ENCODE results near the gene SRSF11.
A peak's percentile ranks its signal among the peaks of the same experiment; 100 is the strongest.
"Not testable (repeated sequence)": the region's sequence is repeated elsewhere in the genome, so short reads cannot be mapped to it uniquely, and the experiment has no call there.

SRSF11 gene

DNA sequence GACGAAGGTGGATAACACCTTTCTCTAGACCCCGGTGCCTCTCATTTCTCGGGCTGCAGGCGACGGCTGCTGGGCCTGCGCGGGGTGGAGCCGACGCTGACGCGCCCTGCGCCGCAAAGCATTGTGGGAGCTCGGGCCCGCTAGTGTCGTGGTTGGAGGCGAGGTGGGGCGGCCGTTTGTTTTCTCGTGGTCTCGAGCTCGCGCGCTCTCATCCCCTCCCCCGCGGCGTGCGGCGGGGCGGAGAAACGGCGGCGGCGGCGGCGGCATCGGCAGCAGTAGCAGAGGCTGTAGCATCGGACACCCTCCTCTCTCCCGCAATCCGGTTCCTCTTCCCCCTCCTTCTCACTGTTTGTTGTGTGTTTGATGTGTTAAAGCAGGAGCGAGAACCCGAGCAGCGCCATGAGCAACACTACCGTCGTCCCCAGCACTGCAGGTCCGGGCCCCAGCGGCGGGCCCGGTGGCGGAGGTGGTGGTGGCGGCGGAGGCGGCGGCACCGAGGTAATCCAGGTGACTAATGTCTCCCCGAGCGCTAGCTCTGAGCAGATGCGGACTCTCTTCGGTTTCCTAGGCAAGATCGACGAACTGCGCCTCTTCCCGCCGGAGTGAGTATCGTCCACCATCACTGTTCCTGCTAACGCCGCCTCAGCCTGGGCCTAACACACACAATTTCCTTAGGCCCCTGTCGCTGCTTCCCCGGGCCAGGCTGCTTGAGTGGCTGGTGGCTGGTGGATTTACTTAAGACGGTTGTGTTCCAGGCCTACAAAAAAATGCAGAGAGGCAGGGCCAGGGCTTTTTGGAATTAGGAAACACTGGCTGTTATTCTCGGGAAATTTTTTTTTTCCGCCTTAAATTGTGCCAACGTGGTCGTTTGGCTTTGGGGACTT lies at the start of gene SRSF11:
TSS of gene SRSF11 (plus strand) at position 143 of the 884 bp plus-strand sequence. CDS start at position 400, 257 bp downstream.
- DNase-seq, result peak; percentile 97

DNA sequence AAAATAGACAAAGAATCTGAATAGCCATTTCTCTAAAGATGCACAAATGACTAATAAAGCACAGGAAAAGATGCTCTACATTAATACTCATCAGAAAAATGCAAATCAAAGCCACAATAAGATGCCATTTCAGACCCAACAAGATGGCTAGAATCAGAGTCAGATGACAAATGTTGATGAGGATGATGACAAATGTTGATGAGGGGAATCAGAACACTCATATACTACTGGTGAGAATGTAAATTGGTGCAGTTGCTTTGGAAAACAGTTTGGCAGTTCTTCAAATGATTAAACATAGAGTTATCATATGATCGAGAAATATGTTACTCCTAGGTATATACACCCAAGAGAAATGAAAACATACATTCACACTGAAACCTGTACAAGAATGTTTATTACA lies 49.7 kb upstream of the SRSF11 start:
- no peak for DNase-seq

- DNase-seq, result not testable (repeated sequence)
Observed at GRCh38 chr1:70185181-70185580, 36.0 kb upstream of the SRSF11 start.

DNA sequence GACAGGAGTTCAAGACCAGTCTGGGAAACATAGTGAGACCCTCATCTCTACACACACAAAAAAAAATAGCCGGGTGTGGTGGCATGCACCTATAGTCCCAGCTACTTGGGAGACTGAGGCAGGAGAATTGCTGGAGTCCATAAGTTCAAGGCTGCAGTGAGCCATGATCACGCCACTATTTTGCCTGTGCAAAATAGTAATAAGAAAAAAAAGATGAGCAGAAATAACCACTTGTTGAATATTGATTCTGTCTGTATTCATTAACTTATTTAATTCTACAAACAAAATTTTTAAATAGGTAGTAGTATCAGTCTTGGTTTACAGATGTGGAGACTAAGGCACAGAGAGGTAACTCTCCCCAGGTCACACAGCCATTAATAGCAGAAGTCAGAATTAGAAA lies 32.7 kb upstream of the SRSF11 start:
- DNase-seq, result no peak

DNA sequence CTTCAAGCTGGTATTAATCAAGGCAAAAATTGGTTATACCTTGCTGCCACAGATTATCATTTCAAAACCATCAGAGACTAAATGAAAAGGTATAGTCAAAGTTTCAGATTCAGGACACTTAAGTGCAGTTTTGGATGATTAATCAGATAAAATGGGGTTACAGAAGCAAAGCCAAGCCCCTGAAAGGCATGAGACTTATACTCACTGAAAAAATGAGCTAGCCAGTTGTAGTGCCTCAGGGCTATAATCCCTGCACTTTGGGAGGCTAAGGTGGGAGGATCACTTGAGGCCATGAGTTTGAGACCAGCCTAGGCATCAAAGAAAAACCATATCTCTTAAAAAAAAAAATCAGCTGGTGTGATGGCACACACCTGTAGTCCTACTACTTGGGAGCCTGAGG lies 31.0 kb upstream of the SRSF11 start:
- DNase-seq, result no peak

DNA sequence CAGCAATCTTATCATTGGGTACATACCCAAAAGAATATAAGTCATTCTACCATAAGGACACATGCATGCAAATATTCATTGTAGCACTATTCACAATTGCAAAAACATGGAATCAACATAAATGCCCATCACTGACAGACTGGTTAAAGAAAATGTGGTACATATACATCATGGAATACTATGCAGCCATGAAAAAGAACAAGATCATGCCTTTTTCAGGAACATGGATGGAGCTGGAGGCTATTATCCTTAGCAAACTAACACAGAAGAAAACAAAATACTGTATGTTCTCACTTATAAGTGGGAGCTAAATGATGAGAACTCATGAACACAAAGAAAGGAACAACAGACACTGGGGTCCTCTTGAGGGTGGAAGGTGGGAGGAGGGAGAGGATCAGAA lies 28.7 kb upstream of the SRSF11 start:
- DNase-seq, result not testable (repeated sequence)

DNA sequence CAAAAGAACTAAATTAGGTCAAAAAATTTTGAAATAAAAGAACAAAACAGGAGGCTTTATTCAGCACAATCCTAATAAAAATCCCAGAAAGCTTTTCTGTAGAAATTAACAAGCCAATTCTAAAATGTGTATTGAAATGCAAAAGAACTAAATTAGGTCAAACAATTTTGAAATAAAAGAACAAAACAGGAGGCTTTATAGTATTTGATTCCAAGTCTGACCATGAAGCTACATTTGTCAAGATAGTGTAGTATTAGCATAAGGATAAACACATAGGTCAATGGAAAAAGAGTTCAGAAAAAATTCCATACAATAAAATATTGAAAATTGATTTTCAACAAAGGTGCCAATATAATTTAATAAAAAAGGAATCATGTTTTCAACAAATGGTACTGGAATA lies 26.6 kb upstream of the SRSF11 start:
- no peak for DNase-seq

DNA sequence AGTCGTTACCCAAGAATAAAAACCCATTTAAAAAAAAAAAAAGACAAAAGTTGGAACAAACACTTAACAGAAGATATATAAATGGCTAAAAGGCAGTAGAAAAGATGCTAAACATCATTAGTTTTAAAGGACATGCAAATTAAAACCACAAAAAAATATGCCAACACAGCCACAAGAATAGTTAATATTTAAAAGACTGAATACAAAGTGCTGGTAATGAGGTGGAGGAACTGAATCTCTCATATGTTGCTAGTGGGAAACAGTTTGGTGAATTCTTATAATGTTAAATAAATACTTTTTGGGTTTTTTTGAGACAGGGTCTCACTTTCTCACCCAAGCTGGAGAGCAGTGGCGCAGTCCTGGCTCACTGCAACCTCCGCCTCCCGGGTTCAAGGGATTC lies 25.8 kb upstream of the SRSF11 start:
- DNase-seq, result no peak

GRCh38 chr1:70196333-70196732 lies 24.8 kb upstream of the SRSF11 start:
- no peak for DNase-seq

- DNase-seq, result no peak
Observed at GRCh38 chr1:70200065-70200464, 21.1 kb upstream of the SRSF11 start.

DNA sequence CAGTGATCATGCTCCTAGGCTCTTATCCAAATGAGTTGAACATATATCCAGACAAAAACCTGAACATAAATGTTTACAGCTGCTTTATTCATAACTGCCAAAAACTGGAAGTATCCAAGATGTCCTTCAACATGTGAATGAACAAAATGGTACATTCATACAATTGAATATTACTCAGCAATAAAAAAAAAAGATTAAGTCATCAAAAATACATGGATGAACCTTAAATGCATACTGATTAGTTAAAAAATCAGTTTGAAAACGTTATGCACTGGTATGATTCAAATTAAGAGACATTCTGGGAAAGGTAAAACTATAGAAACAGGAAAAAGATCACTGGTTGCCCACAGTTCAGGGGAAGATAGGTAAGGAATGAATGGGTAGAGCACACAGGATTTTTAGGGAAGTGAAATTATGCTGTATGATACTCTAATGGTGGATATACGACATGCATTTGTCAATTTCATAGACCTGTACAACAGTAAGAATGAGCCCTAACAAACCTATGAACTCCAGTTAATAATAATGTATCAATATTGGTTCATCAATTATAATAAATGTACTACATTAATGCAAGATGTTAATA lies 18.9 kb upstream of the SRSF11 start:
- DNase-seq, result no peak

- DNase-seq, result no peak
Observed at GRCh38 chr1:70204139-70204538, 17.0 kb upstream of the SRSF11 start.

GRCh38 chr1:70204600-70204999 lies 16.6 kb upstream of the SRSF11 start:
- no peak for DNase-seq

DNA sequence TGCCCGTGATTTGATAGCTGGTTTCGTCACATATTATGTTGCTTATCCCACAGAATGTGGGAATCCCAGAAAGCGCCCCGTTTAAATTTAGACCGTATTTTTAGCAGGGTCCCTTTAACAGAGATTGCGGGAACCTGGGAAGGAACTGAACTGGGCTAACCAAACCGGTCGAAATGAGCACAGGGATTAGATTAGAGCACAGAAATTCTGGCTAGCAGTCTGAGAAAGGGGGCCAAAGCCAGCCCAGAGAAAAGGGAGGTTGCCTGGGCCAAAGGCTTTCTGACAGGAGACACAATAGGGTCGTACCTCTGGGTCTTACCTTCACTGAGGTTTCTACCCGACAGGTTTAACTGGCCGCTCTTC lies 16.1 kb upstream of the SRSF11 start:
- DNase-seq, result peak; percentile 8

DNA sequence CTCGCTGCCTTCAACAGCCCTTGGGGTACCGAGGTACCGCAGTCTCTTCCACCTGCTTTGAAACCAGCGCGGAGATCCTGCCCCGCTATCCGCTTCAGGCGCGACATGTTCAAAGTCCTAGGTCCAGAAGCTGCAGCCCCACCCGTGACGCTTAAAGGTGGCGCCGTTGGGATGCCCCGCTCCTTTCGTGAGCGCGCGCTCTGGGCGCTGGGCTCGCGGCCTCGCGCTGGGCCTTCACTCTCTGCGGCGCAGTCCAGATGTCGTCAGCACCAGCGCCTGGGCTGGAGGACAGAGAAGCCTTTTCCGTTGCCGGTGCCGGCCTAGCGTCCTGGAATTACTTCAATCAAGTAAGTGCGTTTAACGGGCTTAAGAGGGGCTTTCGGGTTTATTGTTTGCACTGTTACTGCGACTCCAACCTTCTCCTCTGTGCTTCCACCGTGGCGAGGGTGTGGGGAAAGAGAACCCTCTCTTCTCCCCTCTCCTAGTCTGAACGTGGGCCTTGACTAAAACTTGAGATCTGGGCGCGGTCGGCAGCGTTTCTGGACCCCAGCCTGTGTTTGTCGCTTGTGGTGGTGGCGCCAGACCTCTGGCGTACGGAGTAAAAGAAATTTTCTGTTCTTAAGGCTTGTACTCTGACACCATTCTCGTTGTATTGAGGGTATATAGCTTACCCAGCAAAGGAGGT lies 15.6 kb upstream of the SRSF11 start, which contains the start of gene LRRC40:
TSS of gene LRRC40 (minus strand) at position 146 of the 685 bp plus-strand sequence. CDS start at position 107, 39 bp downstream.
- peak; percentile 96 for DNase-seq

DNA sequence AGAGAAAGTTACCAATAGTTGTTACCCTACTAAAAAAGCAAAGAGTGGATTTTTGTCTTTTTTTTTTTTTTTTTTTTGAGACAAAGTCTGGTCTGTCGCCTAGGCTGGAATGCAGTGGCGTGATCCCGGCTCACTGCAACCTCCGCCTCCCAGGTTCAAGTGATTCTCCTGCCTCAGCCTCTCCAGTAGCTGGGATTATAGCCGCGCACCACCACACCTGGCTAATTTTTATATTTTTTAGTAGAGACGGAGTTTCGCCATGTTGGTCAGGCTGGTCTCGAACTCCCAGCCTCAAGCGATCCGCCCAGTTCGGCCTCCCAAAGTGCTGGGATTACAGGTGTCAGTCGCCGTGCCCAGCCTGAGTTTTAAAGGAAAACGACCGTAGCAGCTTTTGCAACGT lies 14.3 kb upstream of the SRSF11 start:
- not testable (repeated sequence) for DNase-seq

- no peak for DNase-seq
Observed at GRCh38 chr1:70207492-70207891, 13.7 kb upstream of the SRSF11 start.

DNA sequence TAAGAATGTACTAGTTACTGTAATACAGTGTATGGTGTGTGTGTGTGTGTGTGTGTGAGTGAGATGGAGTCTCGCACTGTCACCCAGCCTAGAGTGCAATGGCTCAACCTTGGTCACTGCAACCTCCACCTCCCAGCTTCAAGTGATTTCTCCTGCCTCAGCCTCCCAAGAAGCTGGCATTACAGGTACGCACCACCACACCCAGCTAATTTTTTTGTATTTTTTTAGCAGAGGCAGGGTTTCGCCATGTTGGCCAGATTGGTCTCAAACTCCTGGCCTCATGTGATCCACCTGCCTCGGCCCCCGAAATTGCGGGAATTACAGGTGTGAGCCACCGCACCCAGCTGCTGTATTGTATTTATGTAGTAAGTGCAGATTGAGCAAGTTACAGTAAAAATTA lies 12.9 kb upstream of the SRSF11 start:
- DNase-seq, result no peak

GRCh38 chr1:70210820-70211219 lies 10.4 kb upstream of the SRSF11 start:
- DNase-seq, result peak; percentile 14

- DNase-seq, result no peak
Observed at GRCh38 chr1:70211541-70211940, 9.6 kb upstream of the SRSF11 start.

GRCh38 chr1:70220015-70220414 lies 1.2 kb upstream of the SRSF11 start:
- DNase-seq, result no peak

GRCh38 chr1:70220517-70221237 lies 503 bp upstream of the SRSF11 start:
- DNase-seq, result no peak

DNA sequence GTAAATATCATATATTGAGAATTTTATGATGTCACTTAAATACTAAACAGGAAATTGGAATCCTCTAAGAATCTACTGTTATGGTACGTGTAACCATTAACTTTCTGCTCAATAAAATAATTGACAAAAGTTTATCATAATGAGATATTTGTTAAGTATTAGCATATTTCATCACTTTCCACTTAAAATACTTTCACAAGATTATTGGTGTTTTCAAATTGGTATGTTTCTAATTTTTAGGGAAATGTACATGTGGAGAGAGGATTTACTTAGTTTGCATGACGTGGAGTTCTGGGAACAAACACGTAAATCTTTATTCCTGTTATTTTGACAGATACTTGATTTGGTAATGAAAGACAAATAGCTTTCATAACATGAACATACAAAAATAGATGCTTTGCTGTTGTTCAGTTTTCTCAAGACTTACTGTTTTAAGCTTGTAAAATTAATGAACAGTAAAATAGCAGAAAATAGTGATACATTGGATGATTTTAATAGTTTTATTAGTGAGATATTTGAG lies 1.6 kb downstream of the SRSF11 start:
- no peak for DNase-seq
